Liver (tissue), 9 donors: ENCODE measurements around the gene LVRN. TPM values are rescaled to one million over a fixed set of nuclear protein-coding genes. Genes with fewer than 3 reads are reported as not detected.

Experiments
- DNase-seq: peaks from one replicate; pipeline ENCODE4 v3.0.0-alpha.2; 2017; ENCODE audit warnings: low spot score
- H3K27ac ChIP-seq, 2 donors: one replicate each; pipeline ENCODE4 v1.7.0; 2013; ENCODE audit warnings: inconsistent platforms in 2 of 2, low read length in 2 of 2, control low read depth in 1 of 2, low read depth in 1 of 2, mild to moderate bottlenecking in 1 of 2
- H3K27me3 ChIP-seq, 4 donors: one replicate each; pipeline versions ENCODE4 v1.6.1 to v1.7.0; 2013; ENCODE audit warnings: low read length in 3 of 4, inconsistent platforms in 1 of 4, mild to moderate bottlenecking in 1 of 4, moderate library complexity in 1 of 4; ENCODE audit not compliant: control insufficient read depth in 4 of 4, insufficient read depth in 4 of 4
- H3K36me3 ChIP-seq, 4 donors: one replicate each; pipeline versions ENCODE4 v1.6.1 to v1.7.0; 2013; ENCODE audit warnings: low read length in 3 of 4, mild to moderate bottlenecking in 3 of 4, low read depth in 1 of 4, moderate library complexity in 1 of 4; ENCODE audit not compliant: control insufficient read depth in 4 of 4, insufficient read depth in 3 of 4
- H3K4me1 ChIP-seq, 4 donors: one replicate each; pipeline versions ENCODE4 v1.6.1 to v1.7.0; 2013; ENCODE audit warnings: low read length in 3 of 4, mild to moderate bottlenecking in 3 of 4, moderate library complexity in 1 of 4; ENCODE audit not compliant: control insufficient read depth in 4 of 4, insufficient read depth in 4 of 4
- H3K4me3 ChIP-seq, 3 donors: one replicate each; pipeline versions ENCODE4 v1.6.1 to v1.7.0; 2013; ENCODE audit warnings: low read length in 3 of 3, control low read depth in 1 of 3, low read depth in 1 of 3, mild to moderate bottlenecking in 1 of 3
- H3K9ac ChIP-seq, 2 donors: one replicate each; pipeline ENCODE4 v1.7.0; 2013; ENCODE audit warnings: low read length in 2 of 2, mild to moderate bottlenecking in 2 of 2, moderate library complexity in 2 of 2, control low read depth in 1 of 2, low read depth in 1 of 2
- H3K9me3 ChIP-seq, 4 donors: one replicate each; pipeline versions ENCODE4 v1.6.1 to v1.7.0; 2013; ENCODE audit warnings: low read length in 3 of 4; ENCODE audit not compliant: control insufficient read depth in 4 of 4
- FOXA1 ChIP-seq: IDR thresholded peaks from 2 replicates; pipeline ENCODE4 v1.6.1; 2016; ENCODE audit warnings: antibody characterized with exemption
- FOXA2 ChIP-seq: IDR thresholded peaks from 2 replicates; pipeline ENCODE4 v1.6.1; 2016; ENCODE audit warnings: antibody characterized with exemption
- GABPA ChIP-seq, 2 donors: IDR thresholded peaks in 1 of 2; conservative IDR thresholded peaks in 1 of 2; 2 replicates each; pipeline ENCODE4 v1.6.1; 2016; ENCODE audit warnings: antibody characterized with exemption in 2 of 2, mild to moderate bottlenecking in 1 of 2, moderate library complexity in 1 of 2
- HNF4A ChIP-seq, 2 donors: conservative IDR thresholded peaks; 2 replicates each; pipeline ENCODE4 v1.6.1; 2016; ENCODE audit warnings: antibody characterized with exemption in 2 of 2, mild to moderate bottlenecking in 2 of 2
- HNF4G ChIP-seq: IDR thresholded peaks from 2 replicates; pipeline ENCODE4 v1.6.1; 2016; ENCODE audit warnings: antibody characterized with exemption
- JUND ChIP-seq, 2 donors: IDR thresholded peaks; 2 replicates each; pipeline ENCODE4 v1.6.1; 2016; ENCODE audit warnings: antibody characterized with exemption in 2 of 2
- NR2F2 ChIP-seq: IDR thresholded peaks from 2 replicates; pipeline ENCODE4 v1.6.1; 2016; ENCODE audit warnings: antibody characterized with exemption
- RAD21 ChIP-seq, 2 donors: IDR thresholded peaks; 2 replicates each; pipeline ENCODE4 v1.6.1; 2016; ENCODE audit warnings: antibody characterized with exemption in 2 of 2, mild to moderate bottlenecking in 2 of 2
- RXRA ChIP-seq, 2 donors: IDR thresholded peaks; 2 replicates each; pipeline ENCODE4 v1.6.1; 2017 to 2018; ENCODE audit warnings: antibody characterized with exemption in 2 of 2, mild to moderate bottlenecking in 1 of 2
- SP1 ChIP-seq: IDR thresholded peaks from 2 replicates; pipeline ENCODE4 v1.6.1; 2018; ENCODE audit warnings: antibody characterized with exemption, mild to moderate bottlenecking
- WGBS: extraction: QIAGEN DNeasy Blood & Tissue Kit; methylation state at CpG from one replicate; pipeline ENCODE4 v1.1.7; 2013; 5-methylcytosine and 5-hydroxymethylcytosine counted together
- polyA plus RNA-seq, 2 donors: library from polyadenylated mRNA; stranded (reverse) in 1 of 2; unstranded in 1 of 2; fragments of 200-250 nt in 1 of 2; fragments of >200 nt in 1 of 2; fragmentation: Nextera tagmentation in 1 of 2; extraction: Ambion mirVana in 1 of 2; gene quantifications; one replicate each; pipeline versions ENCODE4 v1.2.1 to v1.2.3, GENCODE V29; 2013 to 2015
- total RNA-seq, 2 donors: library from RNA; depleted of rRNA; stranded (reverse); fragments of >200 nt; gene quantifications; one replicate each; pipeline ENCODE4 v1.2.3, GENCODE V29; 2014
- TF ChIP-seq, protein P1 (sequence below): IDR thresholded peaks from 2 replicates; pipeline ENCODE4 v1.6.1; 2016; ENCODE audit warnings: antibody characterized with exemption
- TF ChIP-seq, protein P2 (sequence below): fragments of 150-350 bp; IDR thresholded peaks from 2 replicates; pipeline ENCODE4 v1.5.1; 2017; ENCODE audit warnings: improper control_type of control experiment, low read depth, low read length; ENCODE audit not compliant: missing input control
- TF ChIP-seq, protein P3 (sequence below): IDR thresholded peaks from 2 replicates; pipeline ENCODE4 v1.6.1; 2016; ENCODE audit warnings: antibody characterized with exemption
- TF ChIP-seq, protein P4 (sequence below): IDR thresholded peaks from 2 replicates; pipeline ENCODE4 v1.6.1; 2016; ENCODE audit warnings: antibody characterized with exemption, mild to moderate bottlenecking
- donor health status: healthy.
- donor health status: healthy.
- donor health status: healthy.
- donor health status: healthy.
- donor health status: healthy.

LVRN gene
- total and polyA plus RNA-seq, 4 donors: 0.05 to 0.17 (median 0.11) TPM; not detected in 1

DNA sequence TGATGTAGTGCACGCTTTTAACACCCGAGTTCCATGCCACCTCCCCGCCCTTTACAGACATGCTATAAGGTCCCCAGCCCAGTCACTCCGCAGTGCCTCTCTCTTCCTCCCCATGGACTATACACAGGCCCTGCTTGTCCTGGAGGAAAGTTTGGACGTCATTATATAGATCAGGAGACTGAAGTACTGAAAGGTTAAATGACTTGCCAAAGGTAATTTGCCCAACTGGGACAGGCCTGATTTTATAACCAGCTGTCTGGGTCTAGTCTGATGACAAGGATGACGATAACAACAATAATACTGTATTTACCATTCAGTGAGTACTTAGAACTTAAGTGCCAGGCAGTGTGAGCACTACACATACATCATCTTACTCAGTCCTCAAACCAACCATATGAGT, 33.1 kb downstream of the LVRN start:
- Histone ChIP-seq H3K4me3 (no peak overlapping the region), H3K9ac (no peak overlapping the region), H3K36me3 (no peaks in the 10 kb centered on the region), H3K9me3 (no peaks in the 10 kb centered on the region), H3K27ac (no peak overlapping the region), H3K27me3 (no peaks in the 10 kb centered on the region), H3K4me1 (no peaks in the 10 kb centered on the region)
- TF ChIP-seq NR2F2: no peak
- TF ChIP-seq GABPA (IDR thresholded peaks at IDR 0.05 in 1 of 2, conservative IDR thresholded peaks at IDR 0.05 in 1 of 2): no peak
- TF ChIP-seq, protein P1, sequence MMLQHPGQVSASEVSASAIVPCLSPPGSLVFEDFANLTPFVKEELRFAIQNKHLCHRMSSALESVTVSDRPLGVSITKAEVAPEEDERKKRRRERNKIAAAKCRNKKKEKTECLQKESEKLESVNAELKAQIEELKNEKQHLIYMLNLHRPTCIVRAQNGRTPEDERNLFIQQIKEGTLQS: no peak
- no peak for TF ChIP-seq RXRA (IDR thresholded peaks at IDR 0.05)
- TF ChIP-seq, protein P2, sequence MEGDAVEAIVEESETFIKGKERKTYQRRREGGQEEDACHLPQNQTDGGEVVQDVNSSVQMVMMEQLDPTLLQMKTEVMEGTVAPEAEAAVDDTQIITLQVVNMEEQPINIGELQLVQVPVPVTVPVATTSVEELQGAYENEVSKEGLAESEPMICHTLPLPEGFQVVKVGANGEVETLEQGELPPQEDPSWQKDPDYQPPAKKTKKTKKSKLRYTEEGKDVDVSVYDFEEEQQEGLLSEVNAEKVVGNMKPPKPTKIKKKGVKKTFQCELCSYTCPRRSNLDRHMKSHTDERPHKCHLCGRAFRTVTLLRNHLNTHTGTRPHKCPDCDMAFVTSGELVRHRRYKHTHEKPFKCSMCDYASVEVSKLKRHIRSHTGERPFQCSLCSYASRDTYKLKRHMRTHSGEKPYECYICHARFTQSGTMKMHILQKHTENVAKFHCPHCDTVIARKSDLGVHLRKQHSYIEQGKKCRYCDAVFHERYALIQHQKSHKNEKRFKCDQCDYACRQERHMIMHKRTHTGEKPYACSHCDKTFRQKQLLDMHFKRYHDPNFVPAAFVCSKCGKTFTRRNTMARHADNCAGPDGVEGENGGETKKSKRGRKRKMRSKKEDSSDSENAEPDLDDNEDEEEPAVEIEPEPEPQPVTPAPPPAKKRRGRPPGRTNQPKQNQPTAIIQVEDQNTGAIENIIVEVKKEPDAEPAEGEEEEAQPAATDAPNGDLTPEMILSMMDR: no peak
- TF ChIP-seq HNF4G: no peak
- no peak for TF ChIP-seq JUND (IDR thresholded peaks at IDR 0.05)
- TF ChIP-seq HNF4A (conservative IDR thresholded peaks at IDR 0.05): no peak
- TF ChIP-seq FOXA1: no peak
- no peak for TF ChIP-seq FOXA2
- TF ChIP-seq RAD21 (IDR thresholded peaks at IDR 0.05): no peak
- DNase-seq: no peak
- 87% methylated on average over 6 of the region's 6 CpGs for WGBS

DNA sequence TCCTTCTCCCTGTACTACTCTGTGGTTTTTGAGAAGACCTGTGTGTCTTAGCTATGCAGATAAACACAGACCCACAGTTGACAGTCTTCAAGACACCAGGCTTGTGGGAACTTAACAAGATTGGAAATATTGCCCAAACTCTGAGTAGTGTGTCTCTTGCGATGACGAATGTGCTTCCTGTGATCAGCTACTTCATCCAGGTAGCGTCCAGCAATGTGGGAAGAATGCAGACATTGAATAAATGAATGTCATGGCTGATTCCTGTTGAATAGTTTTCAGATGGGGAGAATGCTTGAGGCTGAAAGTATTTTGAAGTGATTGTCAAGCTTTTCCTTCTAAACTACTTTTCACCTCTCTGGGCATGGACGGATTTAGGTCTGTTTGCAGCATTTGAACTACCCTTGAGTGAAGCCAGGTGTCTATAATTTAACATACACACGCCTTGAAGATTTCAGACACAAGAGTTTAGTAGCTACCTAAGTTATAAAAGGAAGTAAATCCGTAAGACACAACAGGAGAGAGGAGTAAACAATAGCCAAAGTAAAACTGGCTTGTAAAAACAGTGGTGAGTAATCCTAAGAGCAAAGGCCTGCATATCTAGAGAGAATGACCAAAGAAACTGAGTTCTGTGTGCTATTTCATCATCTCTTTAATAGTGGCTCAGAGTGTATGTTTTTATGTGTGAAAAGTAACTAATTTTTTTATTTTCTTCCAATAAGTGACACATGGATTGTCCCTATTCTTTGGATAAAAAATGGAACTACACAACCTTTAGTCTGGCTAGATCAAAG, 40.0 kb downstream of the LVRN start:
- no peak for TF ChIP-seq SP1
- TF ChIP-seq, protein P1: no peak
- TF ChIP-seq, protein P3, sequence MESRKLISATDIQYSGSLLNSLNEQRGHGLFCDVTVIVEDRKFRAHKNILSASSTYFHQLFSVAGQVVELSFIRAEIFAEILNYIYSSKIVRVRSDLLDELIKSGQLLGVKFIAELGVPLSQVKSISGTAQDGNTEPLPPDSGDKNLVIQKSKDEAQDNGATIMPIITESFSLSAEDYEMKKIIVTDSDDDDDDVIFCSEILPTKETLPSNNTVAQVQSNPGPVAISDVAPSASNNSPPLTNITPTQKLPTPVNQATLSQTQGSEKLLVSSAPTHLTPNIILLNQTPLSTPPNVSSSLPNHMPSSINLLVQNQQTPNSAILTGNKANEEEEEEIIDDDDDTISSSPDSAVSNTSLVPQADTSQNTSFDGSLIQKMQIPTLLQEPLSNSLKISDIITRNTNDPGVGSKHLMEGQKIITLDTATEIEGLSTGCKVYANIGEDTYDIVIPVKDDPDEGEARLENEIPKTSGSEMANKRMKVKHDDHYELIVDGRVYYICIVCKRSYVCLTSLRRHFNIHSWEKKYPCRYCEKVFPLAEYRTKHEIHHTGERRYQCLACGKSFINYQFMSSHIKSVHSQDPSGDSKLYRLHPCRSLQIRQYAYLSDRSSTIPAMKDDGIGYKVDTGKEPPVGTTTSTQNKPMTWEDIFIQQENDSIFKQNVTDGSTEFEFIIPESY: no peak
- TF ChIP-seq NR2F2: no peak
- no peak for TF ChIP-seq HNF4A (conservative IDR thresholded peaks at IDR 0.05)
- no peak for TF ChIP-seq RAD21 (IDR thresholded peaks at IDR 0.05)
- no peak for TF ChIP-seq HNF4G
- TF ChIP-seq, protein P2: no peak
- TF ChIP-seq, protein P4, sequence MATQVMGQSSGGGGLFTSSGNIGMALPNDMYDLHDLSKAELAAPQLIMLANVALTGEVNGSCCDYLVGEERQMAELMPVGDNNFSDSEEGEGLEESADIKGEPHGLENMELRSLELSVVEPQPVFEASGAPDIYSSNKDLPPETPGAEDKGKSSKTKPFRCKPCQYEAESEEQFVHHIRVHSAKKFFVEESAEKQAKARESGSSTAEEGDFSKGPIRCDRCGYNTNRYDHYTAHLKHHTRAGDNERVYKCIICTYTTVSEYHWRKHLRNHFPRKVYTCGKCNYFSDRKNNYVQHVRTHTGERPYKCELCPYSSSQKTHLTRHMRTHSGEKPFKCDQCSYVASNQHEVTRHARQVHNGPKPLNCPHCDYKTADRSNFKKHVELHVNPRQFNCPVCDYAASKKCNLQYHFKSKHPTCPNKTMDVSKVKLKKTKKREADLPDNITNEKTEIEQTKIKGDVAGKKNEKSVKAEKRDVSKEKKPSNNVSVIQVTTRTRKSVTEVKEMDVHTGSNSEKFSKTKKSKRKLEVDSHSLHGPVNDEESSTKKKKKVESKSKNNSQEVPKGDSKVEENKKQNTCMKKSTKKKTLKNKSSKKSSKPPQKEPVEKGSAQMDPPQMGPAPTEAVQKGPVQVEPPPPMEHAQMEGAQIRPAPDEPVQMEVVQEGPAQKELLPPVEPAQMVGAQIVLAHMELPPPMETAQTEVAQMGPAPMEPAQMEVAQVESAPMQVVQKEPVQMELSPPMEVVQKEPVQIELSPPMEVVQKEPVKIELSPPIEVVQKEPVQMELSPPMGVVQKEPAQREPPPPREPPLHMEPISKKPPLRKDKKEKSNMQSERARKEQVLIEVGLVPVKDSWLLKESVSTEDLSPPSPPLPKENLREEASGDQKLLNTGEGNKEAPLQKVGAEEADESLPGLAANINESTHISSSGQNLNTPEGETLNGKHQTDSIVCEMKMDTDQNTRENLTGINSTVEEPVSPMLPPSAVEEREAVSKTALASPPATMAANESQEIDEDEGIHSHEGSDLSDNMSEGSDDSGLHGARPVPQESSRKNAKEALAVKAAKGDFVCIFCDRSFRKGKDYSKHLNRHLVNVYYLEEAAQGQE: no peak
- no peak for TF ChIP-seq FOXA1
- TF ChIP-seq JUND (IDR thresholded peaks at IDR 0.05): no peak
- TF ChIP-seq FOXA2: no peak
- H3K4me3 ChIP-seq: no peak overlapping the region
- no peaks in the 10 kb centered on the region for H3K9me3 ChIP-seq
- no peaks in the 10 kb centered on the region for H3K27me3 ChIP-seq
- no peak overlapping the region for H3K27ac ChIP-seq
- no peak for DNase-seq
- no peaks in the 10 kb centered on the region for H3K4me1 ChIP-seq
- H3K9ac ChIP-seq: no peak overlapping the region
- H3K36me3 ChIP-seq: no peaks in the 10 kb centered on the region
- 83% methylated on average over 6 of the region's 6 CpGs for WGBS
